ENCODE data around the gene STAT6.

GRCh38 chr12:57133916-57134315, 22.8 kb upstream of the STAT6 start:
- TF ChIP-seq POLR2AphosphoS5 (IDR thresholded peaks at IDR 0.05; ENCODE audit: borderline replicate concordance, low read depth, low read length) (no peak), EZH2 (IDR thresholded peaks at IDR 0.05) (no peak)
